Panc1 (cell line): ENCODE data around the gene OR2F2. TPM values are rescaled to one million over a fixed set of nuclear protein-coding genes. Genes with fewer than 3 reads are reported as not detected.

Experiments used
- ATAC-seq: fragments of 200-7000 bp; cut with Tn5 transposase; 2 replicates; pipeline ENCODE4 v1.9.1; 2020; ENCODE audit warnings: mild to moderate bottlenecking, moderate library complexity
- BruUV-seq: library from RNA; stranded (reverse); fragments of 400-500 nt; replicated peaks from 2 replicates; lab custom pipeline; 2021; lab: Mats Ljungman, UMichigan
- CTCF ChIA-PET: fragments of 300-600 bp; sonication (Branson Sonifier 250); formaldehyde crosslinking; loops from one replicate; lab custom pipeline; 2022; ENCODE audit warnings: antibody characterized with exemption; lab: Charles Lee
- POLR2A ChIA-PET: fragments of 300-600 bp; sonication (Branson Sonifier 250); formaldehyde crosslinking; loops from one replicate; lab custom pipeline; 2022; ENCODE audit warnings: antibody characterized with exemption; lab: Charles Lee
- DNase-seq: peaks from one replicate; pipeline ENCODE4 v3.0.0-alpha.2; 2010; ENCODE audit warnings: low read depth, low spot score
- H3K27ac ChIP-seq: 2 replicates; pipeline ENCODE4 v1.5.1; 2011; ENCODE audit warnings: mild to moderate bottlenecking, low read length, inconsistent platforms
- H3K27me3 ChIP-seq: fragments of 200-500 bp; sonication (Bioruptor generic); 2 replicates; pipeline ENCODE4 v1.6.0; 2014; ENCODE audit warnings: low read length, inconsistent platforms; ENCODE audit not compliant: control insufficient read depth, insufficient read depth
- H3K36me3 ChIP-seq: fragments of 200-500 bp; sonication (Bioruptor generic); 2 replicates; pipeline ENCODE4 v1.5.1; 2014; ENCODE audit warnings: inconsistent platforms, mild to moderate bottlenecking, low read length, moderate library complexity; ENCODE audit not compliant: control insufficient read depth, insufficient read depth
- H3K4me1 ChIP-seq: 2 replicates; pipeline ENCODE4 v1.5.1; 2011; ENCODE audit warnings: inconsistent platforms, mild to moderate bottlenecking, low read length, moderate library complexity; ENCODE audit not compliant: control insufficient read depth, insufficient read depth
- H3K4me3 ChIP-seq, 2 experiments: 2 replicates each; pipeline ENCODE4 v1.5.1; 2011 to 2012; ENCODE audit warnings: low read depth in 2 of 2, low read length in 2 of 2, mild to moderate bottlenecking in 2 of 2, inconsistent platforms in 1 of 2, moderate library complexity in 1 of 2
- H3K9me3 ChIP-seq: fragments of 200-500 bp; sonication (Bioruptor generic); 2 replicates; pipeline ENCODE4 v1.5.1; 2014; ENCODE audit warnings: low read depth, mild to moderate bottlenecking, inconsistent platforms, low read length, moderate library complexity; ENCODE audit not compliant: control insufficient read depth, insufficient read depth
- POLR2AphosphoS5 ChIP-seq: IDR thresholded peaks from 2 replicates; pipeline ENCODE4 v1.6.1; 2012; ENCODE audit warnings: mild to moderate bottlenecking, low read depth, low read length, moderate library complexity
- SIN3A ChIP-seq: IDR thresholded peaks from 2 replicates; pipeline ENCODE4 v1.6.1; 2012; ENCODE audit warnings: low read depth, mild to moderate bottlenecking, low read length, moderate library complexity, borderline replicate concordance; ENCODE audit not compliant: insufficient read depth
- TCF7L2 ChIP-seq: IDR thresholded peaks from 2 replicates; pipeline ENCODE4 v1.6.1; 2011; ENCODE audit warnings: mild to moderate bottlenecking, low read depth, low read length, inconsistent platforms
- in situ Hi-C: cut with HindIII; loops from 2 replicates; pipeline ENCODE4 v1.10.0; 2016; ENCODE audit warnings: low sequenced_read_pairs, low pct_unique_long_range_greater_than_20kb
- intact Hi-C: fragments of 100-400 bp; cut with micrococcal nuclease; formaldehyde crosslinking; loops from one replicate; pipeline ENCODE4 v1.10.0; 2022; ENCODE audit not compliant: unreplicated experiment
- total RNA-seq: library from RNA; stranded (reverse); gene quantifications from one replicate; pipeline ENCODE4 v1.2.1, GENCODE V29; 2021; ENCODE audit not compliant: unreplicated experiment
- TF ChIP-seq, protein P1 (sequence below), 2 experiments: IDR thresholded peaks; 2 replicates each; pipeline ENCODE4 v1.6.1; 2011 to 2012; ENCODE audit warnings: low read depth in 2 of 2, control low read depth in 1 of 2, low read length in 1 of 2, mild to moderate bottlenecking in 1 of 2, moderate library complexity in 1 of 2; ENCODE audit not compliant: insufficient read depth in 1 of 2
- TF ChIP-seq, protein P2 (sequence below): fragments of 450-650 bp; IDR thresholded peaks from 2 replicates; pipeline ENCODE4 v1.5.1; 2017; ENCODE audit warnings: mild to moderate bottlenecking

The OR2F2 gene
- total RNA-seq, 1 experiment from 2014 or later = not detected

DNA sequence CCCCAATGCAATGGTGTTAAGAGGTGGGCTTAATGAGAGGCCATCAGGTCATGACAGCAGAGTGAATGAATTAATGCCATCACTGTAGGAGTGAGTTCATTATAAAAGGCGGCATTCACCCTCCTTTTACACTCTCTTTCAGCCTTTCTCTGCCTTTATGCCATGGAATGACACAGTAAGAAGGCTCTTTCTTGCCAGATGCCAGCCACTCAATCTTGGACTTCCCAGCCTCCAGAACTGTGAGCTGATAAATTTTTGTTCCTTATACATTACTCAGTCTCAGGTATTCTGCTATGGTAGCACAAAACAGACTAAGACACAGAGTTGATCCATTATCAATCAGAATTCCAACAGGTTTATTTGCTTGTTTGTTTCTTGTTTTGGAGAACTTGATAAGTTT, 36.2 kb upstream of the OR2F2 start:
- in situ Hi-C loops = no loop called here

DNA sequence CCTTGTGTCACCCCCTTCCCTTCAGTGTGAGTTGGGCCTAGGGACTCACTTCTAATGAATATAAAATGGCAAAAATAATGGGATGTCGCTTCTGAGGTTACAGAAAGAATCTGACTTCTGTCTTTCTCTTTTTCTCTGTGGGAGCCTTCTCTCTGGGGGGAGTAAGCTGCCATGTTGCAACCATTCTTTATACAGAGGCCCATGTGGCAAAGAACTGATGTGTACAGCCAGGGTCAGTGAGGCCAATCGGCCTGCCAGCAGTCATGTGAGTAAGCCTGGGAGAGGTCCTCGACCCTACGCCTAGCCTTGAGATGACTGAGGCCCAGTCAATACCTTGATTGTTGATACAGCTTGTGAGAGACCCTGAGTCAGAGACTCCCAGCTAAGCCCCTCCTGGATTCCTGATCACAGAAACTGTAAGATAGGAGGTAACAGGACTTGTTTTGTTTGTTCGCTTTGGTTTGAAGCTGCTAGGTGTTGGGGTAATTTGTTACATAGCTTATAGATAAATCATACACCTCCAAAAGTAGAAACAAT, 34.7 kb upstream of the OR2F2 start:
- no TSS peak for BruUV-seq
- Histone ChIP-seq H3K9me3 (no peaks in the 10 kb centered on the region), H3K36me3 (no peaks in the 10 kb centered on the region), H3K4me3 (peak overlapping the region; percentile 95 to 96), H3K27ac (peak overlapping the region; percentile 95), H3K4me1 (peaks cover 23% of the 10 kb centered on the region), H3K27me3 (no peaks in the 10 kb centered on the region)
- in situ Hi-C loops = no loop called here
- intact Hi-C loops = no loop called here
- CTCF ChIA-PET = interaction anchor here (0.6 kb wide), 1 partner anchor 10 kb away, joined by 3 read pairs; no protein-coding TSS in a partner anchor
- POLR2A ChIA-PET = no interaction called here
- peak; percentile 30 for DNase-seq
- no peak for TF ChIP-seq SIN3A
- no peak for TF ChIP-seq TCF7L2
- no peak for TF ChIP-seq POLR2AphosphoS5
- TF ChIP-seq, protein P1, sequence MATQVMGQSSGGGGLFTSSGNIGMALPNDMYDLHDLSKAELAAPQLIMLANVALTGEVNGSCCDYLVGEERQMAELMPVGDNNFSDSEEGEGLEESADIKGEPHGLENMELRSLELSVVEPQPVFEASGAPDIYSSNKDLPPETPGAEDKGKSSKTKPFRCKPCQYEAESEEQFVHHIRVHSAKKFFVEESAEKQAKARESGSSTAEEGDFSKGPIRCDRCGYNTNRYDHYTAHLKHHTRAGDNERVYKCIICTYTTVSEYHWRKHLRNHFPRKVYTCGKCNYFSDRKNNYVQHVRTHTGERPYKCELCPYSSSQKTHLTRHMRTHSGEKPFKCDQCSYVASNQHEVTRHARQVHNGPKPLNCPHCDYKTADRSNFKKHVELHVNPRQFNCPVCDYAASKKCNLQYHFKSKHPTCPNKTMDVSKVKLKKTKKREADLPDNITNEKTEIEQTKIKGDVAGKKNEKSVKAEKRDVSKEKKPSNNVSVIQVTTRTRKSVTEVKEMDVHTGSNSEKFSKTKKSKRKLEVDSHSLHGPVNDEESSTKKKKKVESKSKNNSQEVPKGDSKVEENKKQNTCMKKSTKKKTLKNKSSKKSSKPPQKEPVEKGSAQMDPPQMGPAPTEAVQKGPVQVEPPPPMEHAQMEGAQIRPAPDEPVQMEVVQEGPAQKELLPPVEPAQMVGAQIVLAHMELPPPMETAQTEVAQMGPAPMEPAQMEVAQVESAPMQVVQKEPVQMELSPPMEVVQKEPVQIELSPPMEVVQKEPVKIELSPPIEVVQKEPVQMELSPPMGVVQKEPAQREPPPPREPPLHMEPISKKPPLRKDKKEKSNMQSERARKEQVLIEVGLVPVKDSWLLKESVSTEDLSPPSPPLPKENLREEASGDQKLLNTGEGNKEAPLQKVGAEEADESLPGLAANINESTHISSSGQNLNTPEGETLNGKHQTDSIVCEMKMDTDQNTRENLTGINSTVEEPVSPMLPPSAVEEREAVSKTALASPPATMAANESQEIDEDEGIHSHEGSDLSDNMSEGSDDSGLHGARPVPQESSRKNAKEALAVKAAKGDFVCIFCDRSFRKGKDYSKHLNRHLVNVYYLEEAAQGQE (IDR thresholded peaks at IDR 0.05; ENCODE audit: insufficient read depth in 1 of 2, low read depth in 2 of 2, low read length in 1 of 2) = no peak
- TF ChIP-seq, protein P2, sequence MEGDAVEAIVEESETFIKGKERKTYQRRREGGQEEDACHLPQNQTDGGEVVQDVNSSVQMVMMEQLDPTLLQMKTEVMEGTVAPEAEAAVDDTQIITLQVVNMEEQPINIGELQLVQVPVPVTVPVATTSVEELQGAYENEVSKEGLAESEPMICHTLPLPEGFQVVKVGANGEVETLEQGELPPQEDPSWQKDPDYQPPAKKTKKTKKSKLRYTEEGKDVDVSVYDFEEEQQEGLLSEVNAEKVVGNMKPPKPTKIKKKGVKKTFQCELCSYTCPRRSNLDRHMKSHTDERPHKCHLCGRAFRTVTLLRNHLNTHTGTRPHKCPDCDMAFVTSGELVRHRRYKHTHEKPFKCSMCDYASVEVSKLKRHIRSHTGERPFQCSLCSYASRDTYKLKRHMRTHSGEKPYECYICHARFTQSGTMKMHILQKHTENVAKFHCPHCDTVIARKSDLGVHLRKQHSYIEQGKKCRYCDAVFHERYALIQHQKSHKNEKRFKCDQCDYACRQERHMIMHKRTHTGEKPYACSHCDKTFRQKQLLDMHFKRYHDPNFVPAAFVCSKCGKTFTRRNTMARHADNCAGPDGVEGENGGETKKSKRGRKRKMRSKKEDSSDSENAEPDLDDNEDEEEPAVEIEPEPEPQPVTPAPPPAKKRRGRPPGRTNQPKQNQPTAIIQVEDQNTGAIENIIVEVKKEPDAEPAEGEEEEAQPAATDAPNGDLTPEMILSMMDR = no peak
- ATAC-seq = no peak; the same call in 1 of the 2 replicates

More for the DNA sequence above, 36.2 kb upstream of the OR2F2 start:
- Histone ChIP-seq H3K27me3 (no peaks in the 10 kb centered on the region), H3K4me3 (no peak overlapping the region), H3K27ac (no peak overlapping the region), H3K36me3 (no peaks in the 10 kb centered on the region), H3K4me1 (peaks cover 23% of the 10 kb centered on the region), H3K9me3 (peaks cover 7% of the 10 kb centered on the region; the same call in 1 of the 2 replicates)
- TF ChIP-seq TCF7L2 = no peak
- TF ChIP-seq, protein P2 = no peak
- TF ChIP-seq, protein P1 (IDR thresholded peaks at IDR 0.05; ENCODE audit: insufficient read depth in 1 of 2, low read depth in 2 of 2, low read length in 1 of 2) = no peak
- no peak for TF ChIP-seq SIN3A
- no peak for TF ChIP-seq POLR2AphosphoS5
- ChIA-PET CTCF (no interaction called here), POLR2A (interaction anchor here (0.6 kb wide), 1 partner anchor 149 kb away, joined by 7 read pairs; no protein-coding TSS in a partner anchor)
- DNase-seq (no peak), ATAC-seq (no peak)
- BruUV-seq = no TSS peak
- intact Hi-C loops = no loop called here
